ENCODE data around the gene ETS1. TPM values are rescaled to one million over a fixed set of nuclear protein-coding genes. Genes with fewer than 3 reads are reported as not detected.

Gene ETS1
- polyA plus RNA-seq, 1 donor (not counting 4 experiments of a cell fraction or from before 2014, with no cell fraction given), result 41.0 TPM

DNA sequence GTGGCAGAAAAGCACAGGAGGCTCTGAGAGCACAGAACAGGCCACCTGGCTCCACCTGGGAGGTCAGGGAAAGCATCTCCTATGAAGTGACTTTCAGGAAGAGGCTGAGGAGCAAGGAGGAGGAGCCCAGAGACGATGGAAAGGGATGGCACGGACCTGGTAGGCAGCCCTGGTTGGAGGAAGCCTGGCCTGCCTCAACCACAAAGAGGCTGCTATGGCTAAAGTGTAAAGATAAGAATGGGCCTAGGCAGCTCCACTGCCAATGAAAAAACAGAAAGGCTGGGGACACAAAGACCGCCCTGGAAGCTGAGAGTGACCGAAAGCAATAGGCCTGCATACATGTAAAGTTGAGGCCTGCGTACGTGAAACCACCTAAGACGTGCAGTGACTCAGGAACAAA is 31.2 kb upstream of the ETS1 start:
- no peak overlapping the region for H3K4me2 ChIP-seq (ENCODE audit: control insufficient read depth, extremely low read depth, insufficient read depth, low read depth, low read length)
- H3K9ac ChIP-seq (ENCODE audit: control insufficient read depth, extremely low read depth, insufficient read depth, low read length), result no peak overlapping the region
- H3K79me2 ChIP-seq (ENCODE audit: control insufficient read depth, insufficient read depth, low read length), result no peaks in the 10 kb centered on the region
- dilution Hi-C loops (cut with MboI; ENCODE audit: extremely low pct_ligation_motif_present, low sequenced_read_pairs), result loop anchor here (25.0 kb wide), 1 partner anchor 106 kb away; no protein-coding TSS in a partner anchor
- no peak overlapping the region for H2AFZ ChIP-seq (ENCODE audit: control insufficient read depth, low read length)
- no peak overlapping the region for H3K4me3 ChIP-seq (ENCODE audit: control insufficient read depth in 2 of 3, extremely low read depth in 1 of 3, insufficient read depth in 2 of 3, low read depth in 1 of 3, low read length in 3 of 3)
- H3K27ac ChIP-seq (ENCODE audit: control insufficient read depth, insufficient read depth, low read length), result no peak overlapping the region
- no peak for TF ChIP-seq EZH2 (IDR thresholded peaks at IDR 0.05; ENCODE audit: low read length)
- no peak for TF ChIP-seq CTCF (optimal IDR thresholded peaks at IDR 0.05 in 1 of 3, IDR thresholded peaks at IDR 0.05 in 1 of 3, conservative IDR thresholded peaks at IDR 0.05 in 1 of 3; ENCODE audit: extremely low read depth in 1 of 3, insufficient read depth in 2 of 3, low read length in 3 of 3)
- FAIRE-seq, result no peak
- H3K9me1 ChIP-seq (ENCODE audit: control insufficient read depth, extremely low read depth, insufficient read depth, low read length), result no peaks in the 10 kb centered on the region
- H3K36me3 ChIP-seq (ENCODE audit: control insufficient read depth in 2 of 2, extremely low read depth in 1 of 2, insufficient read depth in 2 of 2, low read length in 2 of 2), result no peaks in the 10 kb centered on the region
- peaks cover 9% of the 10 kb centered on the region for H3K27me3 ChIP-seq (ENCODE audit: control insufficient read depth, extremely low read depth, insufficient read depth, low read length)
- no peak for DNase-seq (ENCODE audit: low read depth, low spot score)
- no peaks in the 10 kb centered on the region for H4K20me1 ChIP-seq (ENCODE audit: control insufficient read depth, extremely low read depth, insufficient read depth, low read length)
- no peaks in the 10 kb centered on the region for H3K9me3 ChIP-seq (ENCODE audit: control insufficient read depth, low read depth, low read length)
- H3K4me1 ChIP-seq (ENCODE audit: control insufficient read depth, extremely low read depth, insufficient read depth, low read length), result no peaks in the 10 kb centered on the region

- H3K9me1 ChIP-seq (ENCODE audit: control insufficient read depth, extremely low read depth, insufficient read depth, low read length), result no peaks in the 10 kb centered on the region
- TF ChIP-seq CTCF (optimal IDR thresholded peaks at IDR 0.05 in 1 of 3, IDR thresholded peaks at IDR 0.05 in 1 of 3, conservative IDR thresholded peaks at IDR 0.05 in 1 of 3; ENCODE audit: extremely low read depth in 1 of 3, insufficient read depth in 2 of 3, low read length in 3 of 3), result no peak
- TF ChIP-seq EZH2 (IDR thresholded peaks at IDR 0.05; ENCODE audit: low read length), result no peak
- H3K79me2 ChIP-seq (ENCODE audit: control insufficient read depth, insufficient read depth, low read length), result no peaks in the 10 kb centered on the region
- no peaks in the 10 kb centered on the region for H4K20me1 ChIP-seq (ENCODE audit: control insufficient read depth, extremely low read depth, insufficient read depth, low read length)
- no peak for DNase-seq (ENCODE audit: low read depth, low spot score)
- H3K27me3 ChIP-seq (ENCODE audit: control insufficient read depth, extremely low read depth, insufficient read depth, low read length), result peaks cover 9% of the 10 kb centered on the region
- H3K4me1 ChIP-seq (ENCODE audit: control insufficient read depth, extremely low read depth, insufficient read depth, low read length), result no peaks in the 10 kb centered on the region
- no peak overlapping the region for H2AFZ ChIP-seq (ENCODE audit: control insufficient read depth, low read length)
- H3K9me3 ChIP-seq (ENCODE audit: control insufficient read depth, low read depth, low read length), result no peaks in the 10 kb centered on the region
- no peak overlapping the region for H3K4me3 ChIP-seq (ENCODE audit: control insufficient read depth in 2 of 3, extremely low read depth in 1 of 3, insufficient read depth in 2 of 3, low read depth in 1 of 3, low read length in 3 of 3)
- dilution Hi-C loops (cut with MboI; ENCODE audit: extremely low pct_ligation_motif_present, low sequenced_read_pairs), result loop anchor here (25.0 kb wide), 1 partner anchor 104 kb away; no protein-coding TSS in a partner anchor
- no peak overlapping the region for H3K4me2 ChIP-seq (ENCODE audit: control insufficient read depth, extremely low read depth, insufficient read depth, low read depth, low read length)
- H3K27ac ChIP-seq (ENCODE audit: control insufficient read depth, insufficient read depth, low read length), result no peak overlapping the region
- no peak for FAIRE-seq
- H3K9ac ChIP-seq (ENCODE audit: control insufficient read depth, extremely low read depth, insufficient read depth, low read length), result no peak overlapping the region
- no peaks in the 10 kb centered on the region for H3K36me3 ChIP-seq (ENCODE audit: control insufficient read depth in 2 of 2, extremely low read depth in 1 of 2, insufficient read depth in 2 of 2, low read length in 2 of 2)
Observed at GRCh38 chr11:128616161-128616560, 28.8 kb upstream of the ETS1 start.

Measured in keratinocyte (primary cell).